ENCODE measurements around the gene TNPO3. TPM values are rescaled to one million over a fixed set of nuclear protein-coding genes. Genes with fewer than 3 reads are reported as not detected.
A peak's percentile ranks its signal among the peaks of the same experiment; 100 is the strongest.

TNPO3 gene
- total and polyA plus RNA-seq, 10 of the 15 experiments (the other 5 are each of a cell fraction or from before 2014, with no cell fraction given) = 17.6 to 91.8 (median 65.9) TPM

GRCh38 chr7:129073738-129074137, 18.8 kb upstream of the TNPO3 start:
- H4K20me1 ChIP-seq (ENCODE audit: control insufficient read depth, insufficient read depth) = no peaks in the 10 kb centered on the region
- intact Hi-C loops (cut with micrococcal nuclease; ENCODE audit: unreplicated experiment) (no loop called here), in situ Hi-C loops (cut with MboI) (no loop called here)
- CTCF ChIA-PET = interaction anchor here (0.7 to 1.2 kb wide), 4 partner anchors 8 to 18 kb away, joined by 3 to 4 read pairs (median 3); no protein-coding TSS in a partner anchor
- H3K9me3 ChIP-seq (replicated peaks; ENCODE audit: control insufficient read depth, insufficient read depth, low read length) = no peaks in the 10 kb centered on the region; the same call in 1 of the 3 replicates
- DNase-seq (ENCODE audit: low read depth, low spot score) = no peak
- FAIRE-seq = no peak
- no peak overlapping the region for H3K4me2 ChIP-seq (ENCODE audit: control insufficient read depth, insufficient read depth)
- no peaks in the 10 kb centered on the region for H3K36me3 ChIP-seq (ENCODE audit: control insufficient read depth in 2 of 2, insufficient read depth in 2 of 2, low read length in 1 of 2)
- POLR2A ChIA-PET = interaction anchor here (1.0 to 1.2 kb wide), 2 partner anchors 9 to 133 kb away, joined by 3 to 4 read pairs; no protein-coding TSS in a partner anchor
- H3K27ac ChIP-seq (ENCODE audit: control insufficient read depth, insufficient read depth) = no peak overlapping the region
- TF ChIP-seq NR2F1 (conservative IDR thresholded peaks at IDR 0.05) (peak; percentile 60), PKNOX1 (IDR thresholded peaks at IDR 0.05) (no peak), JUNB (IDR thresholded peaks at IDR 0.05) (peak; percentile 20; the same call in 1 of the 2 replicates), SPI1 (IDR thresholded peaks at IDR 0.05; ENCODE audit: borderline replicate concordance, insufficient read depth, low read depth, low read length) (peak; percentile 87), EED (IDR thresholded peaks at IDR 0.05; ENCODE audit: low read depth) (peak; percentile 76), IKZF1 (conservative IDR thresholded peaks at IDR 0.05) (peak; percentile 35; the same call in 1 of the 2 replicates), DPF2 (IDR thresholded peaks at IDR 0.05) (0 out of 2 replicates have a peak, but pooled peaks have one; percentile 26), RUNX3 (IDR thresholded peaks at IDR 0.05; ENCODE audit: low read length) (0 out of 2 replicates have a peak, but pooled peaks have one; percentile 7), NFYB (IDR thresholded peaks at IDR 0.05; ENCODE audit: insufficient read depth, low read depth, low read length) (no peak), KDM1A (IDR thresholded peaks at IDR 0.05; ENCODE audit: borderline replicate concordance) (no peak), NFIC (IDR thresholded peaks at IDR 0.05; ENCODE audit: low read depth, low read length) (peak; percentile 41; the same call in 1 of the 2 replicates), IKZF2 (IDR thresholded peaks at IDR 0.05) (peak; percentile 61 to 64)
- TF ChIP-seq, protein P1, sequence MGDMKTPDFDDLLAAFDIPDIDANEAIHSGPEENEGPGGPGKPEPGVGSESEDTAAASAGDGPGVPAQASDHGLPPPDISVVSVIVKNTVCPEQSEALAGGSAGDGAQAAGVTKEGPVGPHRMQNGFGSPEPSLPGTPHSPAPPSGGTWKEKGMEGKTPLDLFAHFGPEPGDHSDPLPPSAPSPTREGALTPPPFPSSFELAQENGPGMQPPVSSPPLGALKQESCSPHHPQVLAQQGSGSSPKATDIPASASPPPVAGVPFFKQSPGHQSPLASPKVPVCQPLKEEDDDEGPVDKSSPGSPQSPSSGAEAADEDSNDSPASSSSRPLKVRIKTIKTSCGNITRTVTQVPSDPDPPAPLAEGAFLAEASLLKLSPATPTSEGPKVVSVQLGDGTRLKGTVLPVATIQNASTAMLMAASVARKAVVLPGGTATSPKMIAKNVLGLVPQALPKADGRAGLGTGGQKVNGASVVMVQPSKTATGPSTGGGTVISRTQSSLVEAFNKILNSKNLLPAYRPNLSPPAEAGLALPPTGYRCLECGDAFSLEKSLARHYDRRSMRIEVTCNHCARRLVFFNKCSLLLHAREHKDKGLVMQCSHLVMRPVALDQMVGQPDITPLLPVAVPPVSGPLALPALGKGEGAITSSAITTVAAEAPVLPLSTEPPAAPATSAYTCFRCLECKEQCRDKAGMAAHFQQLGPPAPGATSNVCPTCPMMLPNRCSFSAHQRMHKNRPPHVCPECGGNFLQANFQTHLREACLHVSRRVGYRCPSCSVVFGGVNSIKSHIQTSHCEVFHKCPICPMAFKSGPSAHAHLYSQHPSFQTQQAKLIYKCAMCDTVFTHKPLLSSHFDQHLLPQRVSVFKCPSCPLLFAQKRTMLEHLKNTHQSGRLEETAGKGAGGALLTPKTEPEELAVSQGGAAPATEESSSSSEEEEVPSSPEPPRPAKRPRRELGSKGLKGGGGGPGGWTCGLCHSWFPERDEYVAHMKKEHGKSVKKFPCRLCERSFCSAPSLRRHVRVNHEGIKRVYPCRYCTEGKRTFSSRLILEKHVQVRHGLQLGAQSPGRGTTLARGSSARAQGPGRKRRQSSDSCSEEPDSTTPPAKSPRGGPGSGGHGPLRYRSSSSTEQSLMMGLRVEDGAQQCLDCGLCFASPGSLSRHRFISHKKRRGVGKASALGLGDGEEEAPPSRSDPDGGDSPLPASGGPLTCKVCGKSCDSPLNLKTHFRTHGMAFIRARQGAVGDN (IDR thresholded peaks at IDR 0.05) = no peak
- H3K4me1 ChIP-seq (ENCODE audit: control insufficient read depth, insufficient read depth, low read length) = peaks cover 22% of the 10 kb centered on the region
- H3K4me3 ChIP-seq = no peak overlapping the region
- SMC1A ChIA-PET (ENCODE audit: uncharacterized antibody, unreplicated experiment) = interaction anchor here (0.7 to 1.7 kb wide), 2 partner anchors 9 to 78 kb away, joined by 3 to 11 read pairs; no protein-coding TSS in a partner anchor
- no peaks in the 10 kb centered on the region for H3K79me2 ChIP-seq (ENCODE audit: control insufficient read depth, insufficient read depth, low read length)
- 27% methylated on average over 4 of the region's 4 CpGs for WGBS (ENCODE audit: insufficient coverage, insufficient replicate concordance, low lambda C conversion rate, missing lambda C conversion rate)
- H3K27me3 ChIP-seq (replicated peaks in 1 of 2; ENCODE audit: control insufficient read depth in 2 of 2, insufficient read depth in 2 of 2, low read length in 1 of 2) = no peaks in the 10 kb centered on the region
- no peak overlapping the region for H2AFZ ChIP-seq (ENCODE audit: control insufficient read depth, low read depth, low read length)
- H3K9ac ChIP-seq (ENCODE audit: control insufficient read depth, insufficient read depth, low read length) = no peak overlapping the region
- no TSS peak for BruUV-seq (replicated peaks)
- peak; percentile 55 for ATAC-seq
- RAD21 ChIA-PET (ENCODE audit: unreplicated experiment) = interaction anchor here (0.8 to 2.0 kb wide), 4 partner anchors 9 to 96 kb away, joined by 4 to 7 read pairs (median 4); no protein-coding TSS in a partner anchor
